ENCODE data around the gene SPAG4. TPM values are rescaled to one million over a fixed set of nuclear protein-coding genes. Genes with fewer than 3 reads are reported as not detected.

SPAG4 gene
- total and polyA plus RNA-seq, 2 experiments from 2014 or later: 2.7 to 2.9 TPM

GRCh38 chr20:35640724-35641123 lies 25.1 kb downstream of the SPAG4 start:
- Mint-ChIP-seq H3K27ac (no peak overlapping the region), H3K36me3 (ENCODE audit: low read depth) (no peaks in the 10 kb centered on the region)
- ATAC-seq: no peak

More at GRCh38 chr20:35640724-35641123, 25.1 kb downstream of the SPAG4 start:
- no peaks in the 10 kb centered on the region for H3K27me3 Mint-ChIP-seq (ENCODE audit: insufficient read depth, low read depth, poor library complexity)
- H3K4me2 ChIP-seq: no peak overlapping the region
- H3K27ac ChIP-seq (ENCODE audit: low read depth): no peak overlapping the region
- peaks cover 73% of the 10 kb centered on the region for H4K20me1 ChIP-seq (replicated peaks; ENCODE audit: insufficient read depth)
- H3K4me3 Mint-ChIP-seq: no peak overlapping the region
- H3K79me2 ChIP-seq (replicated peaks; ENCODE audit: insufficient read depth): peaks cover 100% of the 10 kb centered on the region
- no peak for DNase-seq (ENCODE audit: low spot score)
- no peaks in the 10 kb centered on the region for H3K9me3 Mint-ChIP-seq
- no peaks in the 10 kb centered on the region for H3K36me3 ChIP-seq (ENCODE audit: insufficient read depth)
- peaks cover 47% of the 10 kb centered on the region for H3K4me1 Mint-ChIP-seq
- no peak overlapping the region for H3K4me3 ChIP-seq
- TF ChIP-seq CREB1 (CRISPR knock-in tag; IDR thresholded peaks at IDR 0.05; ENCODE audit: low read depth): no peak
- TF ChIP-seq ZNF462 (CRISPR knock-in tag; IDR thresholded peaks at IDR 0.05): no peak
- no peak for TF ChIP-seq ZNF114 (CRISPR knock-in tag; IDR thresholded peaks at IDR 0.05)
- no peak for TF ChIP-seq ZNF331 (CRISPR knock-in tag; IDR thresholded peaks at IDR 0.05; ENCODE audit: low read depth)
- no peak for TF ChIP-seq EZH2 (IDR thresholded peaks at IDR 0.05; ENCODE audit: low read depth, unreplicated experiment)
- TF ChIP-seq NANOG (IDR thresholded peaks at IDR 0.05; ENCODE audit: borderline replicate concordance): no peak
- no peak for TF ChIP-seq POLR2AphosphoS5 (IDR thresholded peaks at IDR 0.05; ENCODE audit: low read depth)
- no peak for TF ChIP-seq ETS1 (IDR thresholded peaks at IDR 0.05)
- no peak for TF ChIP-seq JUNB (IDR thresholded peaks at IDR 0.05; ENCODE audit: unreplicated experiment)
- TF ChIP-seq STAT1 (IDR thresholded peaks at IDR 0.05; ENCODE audit: unreplicated experiment): no peak
- no peak for TF ChIP-seq EZH2phosphoT487 (IDR thresholded peaks at IDR 0.05; ENCODE audit: unreplicated experiment)
- TF ChIP-seq CTCF (conservative IDR thresholded peaks at IDR 0.05; ENCODE audit: low read depth in 2 of 2): no peak
- no peak for TF ChIP-seq REST (IDR thresholded peaks at IDR 0.05; ENCODE audit: unreplicated experiment)
- H3K4me1 ChIP-seq (ENCODE audit: insufficient read depth): peaks cover 29% of the 10 kb centered on the region; the same call in 1 of the 2 replicates
- H3K27me3 ChIP-seq (ENCODE audit: insufficient read depth): no peaks in the 10 kb centered on the region
- H2AFZ ChIP-seq: no peak overlapping the region
- H3F3A ChIP-seq (replicated peaks; ENCODE audit: low read depth): 0 out of 2 replicates have a peak, but pooled peaks cover 3% of the 10 kb centered on the region
- no peaks in the 10 kb centered on the region for H3K9me2 ChIP-seq (ENCODE audit: insufficient read depth)
